Right lobe of liver (tissue), 4 donors: ENCODE data around the gene DEFB114.

ENCODE experiments used
- POLR2A ChIP-seq: fragments of 450-650 bp; IDR thresholded peaks from one replicate; pipeline ENCODE4 v1.6.1; 2017; ENCODE audit warnings: antibody characterized with exemption, mild to moderate bottlenecking
- TF ChIP-seq, protein P1 (sequence below), 4 donors: fragments of 200-600 bp in 3 of 4; fragments of 450-650 bp in 1 of 4; IDR thresholded peaks; one replicate each; pipeline versions ENCODE4 v1.5.1 to v1.8.0; 2016 to 2022; ENCODE audit warnings: antibody characterized with exemption in 4 of 4, mild to moderate bottlenecking in 2 of 4
- donor health status: DM: no; HTN: no; CAD: no.
- donor health status: DM: no; HTN: no; CAD: no.
- donor health status: DM: no; HTN: yes; CAD: no.

- TF ChIP-seq POLR2A: no peak
- TF ChIP-seq, protein P1, sequence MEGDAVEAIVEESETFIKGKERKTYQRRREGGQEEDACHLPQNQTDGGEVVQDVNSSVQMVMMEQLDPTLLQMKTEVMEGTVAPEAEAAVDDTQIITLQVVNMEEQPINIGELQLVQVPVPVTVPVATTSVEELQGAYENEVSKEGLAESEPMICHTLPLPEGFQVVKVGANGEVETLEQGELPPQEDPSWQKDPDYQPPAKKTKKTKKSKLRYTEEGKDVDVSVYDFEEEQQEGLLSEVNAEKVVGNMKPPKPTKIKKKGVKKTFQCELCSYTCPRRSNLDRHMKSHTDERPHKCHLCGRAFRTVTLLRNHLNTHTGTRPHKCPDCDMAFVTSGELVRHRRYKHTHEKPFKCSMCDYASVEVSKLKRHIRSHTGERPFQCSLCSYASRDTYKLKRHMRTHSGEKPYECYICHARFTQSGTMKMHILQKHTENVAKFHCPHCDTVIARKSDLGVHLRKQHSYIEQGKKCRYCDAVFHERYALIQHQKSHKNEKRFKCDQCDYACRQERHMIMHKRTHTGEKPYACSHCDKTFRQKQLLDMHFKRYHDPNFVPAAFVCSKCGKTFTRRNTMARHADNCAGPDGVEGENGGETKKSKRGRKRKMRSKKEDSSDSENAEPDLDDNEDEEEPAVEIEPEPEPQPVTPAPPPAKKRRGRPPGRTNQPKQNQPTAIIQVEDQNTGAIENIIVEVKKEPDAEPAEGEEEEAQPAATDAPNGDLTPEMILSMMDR (IDR thresholded peaks at IDR 0.05): no peak
Observed at GRCh38 chr6:49988900-49989299, 24.9 kb upstream of the DEFB114 start.
